GM18511 (cell line): Measurements from ENCODE around the gene RIN1.

Experiments
- ATAC-seq: cut with Tn5 transposase; IDR thresholded peaks from one replicate; pipeline ENCODE4 v1.9.1; 2021; ENCODE audit warnings: mild to moderate bottlenecking, moderate library complexity; ENCODE audit not compliant: unreplicated experiment

The RIN1 gene

GRCh38 chr11:66284526-66285078 is 51.6 kb downstream of the RIN1 start:
- no peak for ATAC-seq

- no peak for ATAC-seq
These were observed 52.7 kb downstream of the RIN1 start for GRCh38 chr11:66283461-66284105.

DNA sequence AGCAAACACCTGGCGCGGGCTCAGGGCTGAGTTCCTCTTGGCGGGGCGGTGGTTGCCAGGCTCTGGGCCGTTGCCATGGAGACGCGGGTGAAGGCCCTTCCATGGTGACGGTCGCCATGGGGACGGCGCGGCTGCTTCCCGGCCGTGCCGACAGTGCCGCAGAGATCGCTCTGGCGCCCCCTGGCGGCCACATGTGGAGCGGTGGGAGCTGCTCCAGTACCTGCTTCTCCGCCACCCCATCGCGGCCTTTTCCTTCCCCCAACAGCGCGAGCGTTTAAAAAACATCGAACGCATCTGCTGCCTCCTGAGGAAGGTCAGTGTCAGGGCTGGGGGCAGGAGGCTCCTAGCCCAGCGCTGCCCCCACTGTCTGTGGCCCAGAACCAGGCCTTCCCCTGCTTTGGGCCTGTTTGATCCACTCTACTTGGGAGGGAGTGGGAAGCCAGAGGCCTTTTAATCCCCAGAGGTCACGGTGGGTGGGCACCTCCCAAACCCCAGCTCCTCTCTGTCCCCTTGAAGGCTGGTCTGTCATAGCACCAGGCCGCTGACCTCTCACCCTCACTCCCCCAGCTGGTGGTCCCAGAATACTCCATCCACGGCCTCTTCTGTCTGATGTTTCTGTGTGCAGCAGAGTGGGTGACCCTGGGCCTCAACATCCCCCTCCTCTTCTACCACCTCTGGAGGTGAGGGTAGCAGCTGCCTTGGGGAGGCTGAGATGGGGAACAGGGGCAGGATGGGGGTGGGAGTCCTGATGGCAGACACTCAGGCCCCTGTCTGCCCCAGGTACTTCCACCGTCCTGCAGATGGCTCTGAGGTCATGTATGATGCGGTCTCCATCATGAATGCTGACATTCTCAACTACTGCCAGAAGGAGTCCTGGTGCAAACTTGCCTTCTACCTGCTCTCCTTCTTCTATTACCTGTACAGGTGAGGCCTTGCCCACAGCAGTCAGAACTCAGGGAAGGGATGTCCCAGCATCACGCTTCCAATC is 53.5 kb downstream of the RIN1 start:
- ATAC-seq: peak; percentile 83
